Liver (tissue), 3 donors: ENCODE data around the gene GFM1.

Experiments used
- JUND ChIP-seq, 2 donors: IDR thresholded peaks; 2 replicates each; pipeline ENCODE4 v1.6.1; 2016; ENCODE audit warnings: antibody characterized with exemption in 2 of 2
- REST ChIP-seq: IDR thresholded peaks from 2 replicates; pipeline ENCODE4 v1.6.1; 2016; ENCODE audit warnings: antibody characterized with exemption, mild to moderate bottlenecking
- SP1 ChIP-seq: IDR thresholded peaks from 2 replicates; pipeline ENCODE4 v1.6.1; 2018; ENCODE audit warnings: antibody characterized with exemption, mild to moderate bottlenecking
- YY1 ChIP-seq: IDR thresholded peaks from 2 replicates; pipeline ENCODE4 v1.6.1; 2016; ENCODE audit warnings: antibody characterized with exemption, mild to moderate bottlenecking
- TF ChIP-seq, protein P1 (sequence below): fragments of 150-350 bp; IDR thresholded peaks from 2 replicates; pipeline ENCODE4 v1.5.1; 2017; ENCODE audit warnings: improper control_type of control experiment, low read depth, low read length; ENCODE audit not compliant: missing input control
- donor health status: healthy.
- donor health status: healthy.

DNA sequence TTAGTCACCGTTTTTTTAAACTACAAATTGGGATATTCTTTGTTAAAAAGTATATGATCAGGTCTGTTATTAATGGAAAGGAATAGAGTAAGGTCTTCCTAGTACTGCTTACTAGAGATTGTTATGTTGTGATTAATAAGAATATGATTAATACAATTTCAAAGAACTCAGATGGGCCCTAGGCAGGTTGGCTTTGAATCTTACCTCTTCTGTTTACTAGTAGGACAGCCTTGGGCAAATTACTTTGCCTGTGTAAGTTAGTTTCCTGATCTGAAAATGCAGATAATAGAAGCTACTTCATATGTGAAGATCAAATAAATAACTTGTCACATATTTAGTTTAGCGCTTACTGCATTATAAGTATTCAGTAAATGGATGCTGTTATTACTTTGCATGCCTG is 6.9 kb downstream of the GFM1 start:
- TF ChIP-seq, protein P1, sequence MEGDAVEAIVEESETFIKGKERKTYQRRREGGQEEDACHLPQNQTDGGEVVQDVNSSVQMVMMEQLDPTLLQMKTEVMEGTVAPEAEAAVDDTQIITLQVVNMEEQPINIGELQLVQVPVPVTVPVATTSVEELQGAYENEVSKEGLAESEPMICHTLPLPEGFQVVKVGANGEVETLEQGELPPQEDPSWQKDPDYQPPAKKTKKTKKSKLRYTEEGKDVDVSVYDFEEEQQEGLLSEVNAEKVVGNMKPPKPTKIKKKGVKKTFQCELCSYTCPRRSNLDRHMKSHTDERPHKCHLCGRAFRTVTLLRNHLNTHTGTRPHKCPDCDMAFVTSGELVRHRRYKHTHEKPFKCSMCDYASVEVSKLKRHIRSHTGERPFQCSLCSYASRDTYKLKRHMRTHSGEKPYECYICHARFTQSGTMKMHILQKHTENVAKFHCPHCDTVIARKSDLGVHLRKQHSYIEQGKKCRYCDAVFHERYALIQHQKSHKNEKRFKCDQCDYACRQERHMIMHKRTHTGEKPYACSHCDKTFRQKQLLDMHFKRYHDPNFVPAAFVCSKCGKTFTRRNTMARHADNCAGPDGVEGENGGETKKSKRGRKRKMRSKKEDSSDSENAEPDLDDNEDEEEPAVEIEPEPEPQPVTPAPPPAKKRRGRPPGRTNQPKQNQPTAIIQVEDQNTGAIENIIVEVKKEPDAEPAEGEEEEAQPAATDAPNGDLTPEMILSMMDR: no peak
- no peak for TF ChIP-seq REST
- no peak for TF ChIP-seq SP1
- no peak for TF ChIP-seq YY1
- TF ChIP-seq JUND (IDR thresholded peaks at IDR 0.05): no peak
